ENCODE data around the gene MICU2. TPM values are rescaled to one million over a fixed set of nuclear protein-coding genes. Genes with fewer than 3 reads are reported as not detected.
A peak's percentile ranks its signal among the peaks of the same experiment; 100 is the strongest.
"Not testable (repeated sequence)": the region's sequence is repeated elsewhere in the genome, so short reads cannot be mapped to it uniquely, and the experiment has no call there.

The MICU2 gene
- total RNA-seq, 8 experiments from 2014 or later = 30.6 to 50.1 (median 41.9) TPM

GRCh38 chr13:21556051-21556450 is 47.9 kb downstream of the MICU2 start:
- Histone ChIP-seq H3K27ac (no peak overlapping the region), H3K4me1 (replicated peaks in 1 of 2) (no peaks in the 10 kb centered on the region), H3K4me3 (no peak overlapping the region)
- in situ Hi-C loops (cut with MboI; ENCODE audit: low pct_unique_long_range_greater_than_20kb in 2 of 9, low sequenced_read_pairs in 9 of 9, unreplicated experiment in 9 of 9) = no loop called here
- ATAC-seq (replicated peaks in 6 of 8) = no peak

- ATAC-seq (replicated peaks in 6 of 8); H3K4me3 ChIP-seq; H3K4me1 ChIP-seq (replicated peaks in 1 of 2); in situ Hi-C loops (cut with MboI; ENCODE audit: low pct_unique_long_range_greater_than_20kb in 2 of 9, low sequenced_read_pairs in 9 of 9, unreplicated experiment in 9 of 9); H3K27ac ChIP-seq: not testable (repeated sequence)
- WGBS, 10 experiments = no CpG with 5 or more reads among the region's 2 CpGs
Measured at GRCh38 chr13:21553261-21553660, 50.7 kb downstream of the MICU2 start.

- H3K27ac ChIP-seq = no peak overlapping the region
- 79 to 100% (median 100%) methylated on average over 1 to 2 of the region's 2 CpGs; no CpG with 5 or more reads in 1 of the 10 experiments for WGBS, 10 experiments
- in situ Hi-C loops (cut with MboI; ENCODE audit: low pct_unique_long_range_greater_than_20kb in 2 of 9, low sequenced_read_pairs in 9 of 9, unreplicated experiment in 9 of 9) = no loop called here
- no peak overlapping the region for H3K4me3 ChIP-seq
- ATAC-seq (replicated peaks in 6 of 8) = no peak
- H3K4me1 ChIP-seq (replicated peaks in 1 of 2) = no peaks in the 10 kb centered on the region
Measured at GRCh38 chr13:21550918-21551317, 53.1 kb downstream of the MICU2 start.

GRCh38 chr13:21549633-21550032 is 54.3 kb downstream of the MICU2 start:
- Histone ChIP-seq H3K4me3 (no peak overlapping the region), H3K27ac (no peak overlapping the region), H3K4me1 (replicated peaks in 1 of 2) (no peaks in the 10 kb centered on the region)
- WGBS, 10 experiments = 43 to 100% (median 84%) methylated on average over 1 to 2 of the region's 2 CpGs; no CpG with 5 or more reads in 1 of the 10 experiments
- no peak for ATAC-seq (replicated peaks in 6 of 8)
- in situ Hi-C loops (cut with MboI; ENCODE audit: low pct_unique_long_range_greater_than_20kb in 2 of 9, low sequenced_read_pairs in 9 of 9, unreplicated experiment in 9 of 9) = no loop called here

GRCh38 chr13:21548577-21548976 is 55.4 kb downstream of the MICU2 start:
- in situ Hi-C loops (cut with MboI; ENCODE audit: low pct_unique_long_range_greater_than_20kb in 2 of 9, low sequenced_read_pairs in 9 of 9, unreplicated experiment in 9 of 9) = no loop called here
- Histone ChIP-seq H3K4me1 (replicated peaks in 1 of 2) (no peaks in the 10 kb centered on the region), H3K27ac (no peak overlapping the region), H3K4me3 (no peak overlapping the region)
- ATAC-seq (replicated peaks in 6 of 8) = no peak
- WGBS, 10 experiments = 60 to 100% (median 90%) methylated on average over 1 to 5 of the region's 5 CpGs; no CpG with 5 or more reads in 1 of the 10 experiments

GRCh38 chr13:21546372-21546771 is 57.6 kb downstream of the MICU2 start:
- no peak overlapping the region for H3K4me3 ChIP-seq
- H3K4me1 ChIP-seq (replicated peaks in 1 of 2) = no peaks in the 10 kb centered on the region
- H3K27ac ChIP-seq = no peak overlapping the region
- peak in 1 of 8 experiments; percentile 16 for ATAC-seq (replicated peaks in 6 of 8)
- in situ Hi-C loops (cut with MboI; ENCODE audit: low pct_unique_long_range_greater_than_20kb in 2 of 9, low sequenced_read_pairs in 9 of 9, unreplicated experiment in 9 of 9) = no loop called here
- 75 to 100% (median 100%) methylated on average over 1 of the region's 1 CpG; no CpG with 5 or more reads in 4 of the 10 experiments for WGBS, 10 experiments

GRCh38 chr13:21544515-21544914 is 59.5 kb downstream of the MICU2 start:
- Histone ChIP-seq H3K4me3 (no peak overlapping the region), H3K27ac (no peak overlapping the region), H3K4me1 (replicated peaks in 1 of 2) (no peaks in the 10 kb centered on the region)
- no peak for ATAC-seq (replicated peaks in 6 of 8)
- WGBS, 10 experiments = 88 to 100% (median 100%) methylated on average over 1 of the region's 1 CpG; no CpG with 5 or more reads in 1 of the 10 experiments
- in situ Hi-C loops (cut with MboI; ENCODE audit: low pct_unique_long_range_greater_than_20kb in 2 of 9, low sequenced_read_pairs in 9 of 9, unreplicated experiment in 9 of 9) = no loop called here

- Histone ChIP-seq H3K4me1 (replicated peaks in 1 of 2) (no peaks in the 10 kb centered on the region), H3K4me3 (no peak overlapping the region), H3K27ac (no peak overlapping the region)
- in situ Hi-C loops (cut with MboI; ENCODE audit: low pct_unique_long_range_greater_than_20kb in 2 of 9, low sequenced_read_pairs in 9 of 9, unreplicated experiment in 9 of 9) = no loop called here
- 83 to 100% (median 100%) methylated on average over 1 of the region's 1 CpG; no CpG with 5 or more reads in 3 of the 10 experiments for whole genome bisulfite sequencing, 10 experiments
- no peak for ATAC-seq (replicated peaks in 6 of 8)
Measured at GRCh38 chr13:21542563-21542962, 61.4 kb downstream of the MICU2 start.

- H3K27ac ChIP-seq = no peak overlapping the region
- in situ Hi-C loops (cut with MboI; ENCODE audit: low pct_unique_long_range_greater_than_20kb in 2 of 9, low sequenced_read_pairs in 9 of 9, unreplicated experiment in 9 of 9) = no loop called here
- WGBS, 10 experiments = 78 to 100% (median 94%) methylated on average over 1 of the region's 1 CpG; no CpG with 5 or more reads in 2 of the 10 experiments
- H3K4me1 ChIP-seq (replicated peaks in 1 of 2) = no peaks in the 10 kb centered on the region
- no peak overlapping the region for H3K4me3 ChIP-seq
- no peak for ATAC-seq (replicated peaks in 6 of 8)
Measured at GRCh38 chr13:21541980-21542379, 62.0 kb downstream of the MICU2 start.

GRCh38 chr13:21541271-21541670 is 62.7 kb downstream of the MICU2 start:
- H3K27ac ChIP-seq = no peak overlapping the region
- in situ Hi-C loops (cut with MboI; ENCODE audit: low pct_unique_long_range_greater_than_20kb in 2 of 9, low sequenced_read_pairs in 9 of 9, unreplicated experiment in 9 of 9) = no loop called here
- H3K4me1 ChIP-seq (replicated peaks in 1 of 2) = no peaks in the 10 kb centered on the region
- ATAC-seq (replicated peaks in 6 of 8) = no peak
- H3K4me3 ChIP-seq = no peak overlapping the region

GRCh38 chr13:21539687-21540086 is 64.3 kb downstream of the MICU2 start:
- no peaks in the 10 kb centered on the region for H3K4me1 ChIP-seq (replicated peaks in 1 of 2)
- in situ Hi-C loops (cut with MboI; ENCODE audit: low pct_unique_long_range_greater_than_20kb in 2 of 9, low sequenced_read_pairs in 9 of 9, unreplicated experiment in 9 of 9) = no loop called here
- no peak overlapping the region for H3K4me3 ChIP-seq
- no peak for ATAC-seq (replicated peaks in 6 of 8)
- H3K27ac ChIP-seq = no peak overlapping the region

- no peak for ATAC-seq (replicated peaks in 6 of 8)
- no peaks in the 10 kb centered on the region for H3K4me1 ChIP-seq (replicated peaks in 1 of 2)
- H3K4me3 ChIP-seq = no peak overlapping the region
- H3K27ac ChIP-seq = no peak overlapping the region
- in situ Hi-C loops (cut with MboI; ENCODE audit: low pct_unique_long_range_greater_than_20kb in 2 of 9, low sequenced_read_pairs in 9 of 9, unreplicated experiment in 9 of 9) = no loop called here
- WGBS, 10 experiments = 89 to 100% (median 100%) methylated on average over 1 of the region's 1 CpG; no CpG with 5 or more reads in 1 of the 10 experiments
Measured at GRCh38 chr13:21538753-21539152, 65.2 kb downstream of the MICU2 start.

GRCh38 chr13:21538280-21538679 is 65.7 kb downstream of the MICU2 start:
- 92 to 100% (median 100%) methylated on average over 1 to 4 of the region's 4 CpGs; no CpG with 5 or more reads in 4 of the 10 experiments for WGBS, 10 experiments
- in situ Hi-C loops (cut with MboI; ENCODE audit: low pct_unique_long_range_greater_than_20kb in 2 of 9, low sequenced_read_pairs in 9 of 9, unreplicated experiment in 9 of 9) = no loop called here
- Histone ChIP-seq H3K4me1 (replicated peaks in 1 of 2) (no peaks in the 10 kb centered on the region), H3K4me3 (no peak overlapping the region), H3K27ac (no peak overlapping the region)
- no peak for ATAC-seq (replicated peaks in 6 of 8)

- WGBS, 10 experiments = 86 to 100% (median 100%) methylated on average over 1 of the region's 1 CpG; no CpG with 5 or more reads in 1 of the 10 experiments
- Histone ChIP-seq H3K4me1 (replicated peaks in 1 of 2) (no peaks in the 10 kb centered on the region), H3K27ac (no peak overlapping the region), H3K4me3 (no peak overlapping the region)
- peak in 1 of 8 experiments; percentile 65 for ATAC-seq (replicated peaks in 6 of 8)
- in situ Hi-C loops (cut with MboI; ENCODE audit: low pct_unique_long_range_greater_than_20kb in 2 of 9, low sequenced_read_pairs in 9 of 9, unreplicated experiment in 9 of 9) = no loop called here
Measured at GRCh38 chr13:21537105-21537504, 66.9 kb downstream of the MICU2 start.
